Measurements from ENCODE around the gene ACE2. TPM values are rescaled to one million over a fixed set of nuclear protein-coding genes. Genes with fewer than 3 reads are reported as not detected.
A peak's percentile ranks its signal among the peaks of the same experiment; 100 is the strongest.

Gene ACE2
- total RNA-seq, 1 experiment from 2014 or later: not detected

DNA sequence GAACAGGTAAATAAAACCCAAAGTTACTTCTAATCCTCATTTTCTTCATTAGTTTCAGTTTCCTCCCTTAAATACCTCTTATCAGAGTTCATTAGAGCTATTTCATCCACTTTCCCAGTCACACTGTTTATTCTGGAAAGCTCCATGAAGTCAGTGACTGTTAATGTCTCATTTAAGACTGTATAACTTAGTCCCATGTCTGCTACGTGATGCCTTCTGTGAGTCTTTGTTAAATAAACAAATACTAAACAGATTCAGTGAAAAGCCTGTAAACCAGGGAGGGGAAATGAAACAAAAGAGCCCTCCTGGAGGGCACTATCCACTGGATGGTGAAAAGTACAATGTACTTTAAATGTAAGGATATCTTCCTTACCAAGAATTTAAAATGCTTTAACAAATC, 24.7 kb downstream of the ACE2 start:
- Mint-ChIP-seq H3K36me3 (ENCODE audit: insufficient read depth in 1 of 3, low read depth in 3 of 3) (no peaks in the 10 kb centered on the region), H3K9me3 (no peaks in the 10 kb centered on the region), H3K4me1 (peaks cover 24 to 25% of the 10 kb centered on the region in 2 experiments), H3K4me3 (no peak overlapping the region), H3K27me3 (ENCODE audit: low read depth) (peaks cover 2% of the 10 kb centered on the region; the same call in 1 of the 2 replicates), H3K27ac (peak overlapping the region in 1 of 3 experiments; percentile 65; a peak in 1 of 7 replicates)
- no peak overlapping the region for H2BK120ac ChIP-seq (ENCODE audit: low read depth, low read length, poor library complexity, severe bottlenecking)
- no peak overlapping the region for H3K56ac ChIP-seq (ENCODE audit: insufficient read length, low read depth, low read length)
- no peaks in the 10 kb centered on the region for H3K79me2 ChIP-seq (ENCODE audit: insufficient read depth, low read length)
- H4K8ac ChIP-seq (replicated peaks; ENCODE audit: insufficient read length, low read depth, low read length): no peak overlapping the region
- no peak overlapping the region for H3K14ac ChIP-seq (ENCODE audit: insufficient read depth, low read length)
- no peak overlapping the region for H3K27ac ChIP-seq (ENCODE audit: insufficient read length, low read depth, low read length)
- no peak overlapping the region for H4K91ac ChIP-seq (ENCODE audit: insufficient read length, low read depth, low read length)
- no peaks in the 10 kb centered on the region for H4K20me1 ChIP-seq (ENCODE audit: control insufficient read depth, insufficient read depth, insufficient read length)
- H2BK15ac ChIP-seq (ENCODE audit: low read depth, low read length): no peak overlapping the region
- H3K9ac ChIP-seq (ENCODE audit: extremely low read depth, insufficient read length, low read length): no peak overlapping the region
- no peak overlapping the region for H3K4ac ChIP-seq (ENCODE audit: low read depth, low read length)
- no peak overlapping the region for H3T11ph ChIP-seq (ENCODE audit: low read length)
- H3K23me2 ChIP-seq (ENCODE audit: insufficient read length, low read depth, low read length, poor library complexity, severe bottlenecking): no peaks in the 10 kb centered on the region
- H4K5ac ChIP-seq (ENCODE audit: insufficient read length, low read depth, low read length): no peak overlapping the region
- no peaks in the 10 kb centered on the region for H3K27me3 ChIP-seq (ENCODE audit: insufficient read depth, low read length)
- no peak overlapping the region for H2AFZ ChIP-seq (ENCODE audit: low read length)
- H3K4me1 ChIP-seq (ENCODE audit: insufficient read depth, low read length): no peaks in the 10 kb centered on the region; the same call in 1 of the 2 replicates
- H3K23ac ChIP-seq (ENCODE audit: insufficient read length, low read depth, low read length): no peak overlapping the region
- TF ChIP-seq, protein P1, sequence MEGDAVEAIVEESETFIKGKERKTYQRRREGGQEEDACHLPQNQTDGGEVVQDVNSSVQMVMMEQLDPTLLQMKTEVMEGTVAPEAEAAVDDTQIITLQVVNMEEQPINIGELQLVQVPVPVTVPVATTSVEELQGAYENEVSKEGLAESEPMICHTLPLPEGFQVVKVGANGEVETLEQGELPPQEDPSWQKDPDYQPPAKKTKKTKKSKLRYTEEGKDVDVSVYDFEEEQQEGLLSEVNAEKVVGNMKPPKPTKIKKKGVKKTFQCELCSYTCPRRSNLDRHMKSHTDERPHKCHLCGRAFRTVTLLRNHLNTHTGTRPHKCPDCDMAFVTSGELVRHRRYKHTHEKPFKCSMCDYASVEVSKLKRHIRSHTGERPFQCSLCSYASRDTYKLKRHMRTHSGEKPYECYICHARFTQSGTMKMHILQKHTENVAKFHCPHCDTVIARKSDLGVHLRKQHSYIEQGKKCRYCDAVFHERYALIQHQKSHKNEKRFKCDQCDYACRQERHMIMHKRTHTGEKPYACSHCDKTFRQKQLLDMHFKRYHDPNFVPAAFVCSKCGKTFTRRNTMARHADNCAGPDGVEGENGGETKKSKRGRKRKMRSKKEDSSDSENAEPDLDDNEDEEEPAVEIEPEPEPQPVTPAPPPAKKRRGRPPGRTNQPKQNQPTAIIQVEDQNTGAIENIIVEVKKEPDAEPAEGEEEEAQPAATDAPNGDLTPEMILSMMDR (conservative IDR thresholded peaks at IDR 0.05): no peak
- H2BK12ac ChIP-seq (ENCODE audit: insufficient read length, low read depth, low read length): no peak overlapping the region
- H2BK20ac ChIP-seq (ENCODE audit: low read depth, low read length, poor library complexity, severe bottlenecking): no peak overlapping the region
- no peak for DNase-seq
- WGBS (ENCODE audit: extremely low coverage, insufficient read length, low lambda C conversion rate): no CpG with 5 or more reads among the region's 1 CpG
- no peaks in the 10 kb centered on the region for H3K79me1 ChIP-seq (ENCODE audit: insufficient read depth, low read depth, low read length, poor library complexity, severe bottlenecking)
- no peak overlapping the region for H2AK5ac ChIP-seq (ENCODE audit: insufficient read length, low read length)
- H3K18ac ChIP-seq (ENCODE audit: insufficient read length, low read depth, low read length): no peak overlapping the region
- no peak overlapping the region for H2BK5ac ChIP-seq (ENCODE audit: insufficient read length, low read length)
- H3K4me2 ChIP-seq (ENCODE audit: insufficient read depth, insufficient read length, low read length): no peak overlapping the region
- H3K9me3 ChIP-seq (ENCODE audit: control insufficient read depth, low read depth, low read length): no peaks in the 10 kb centered on the region

Measured in H9 (cell line).